Stomach (tissue), 9 donors: ENCODE measurements around the gene GLRB. TPM values are rescaled to one million over a fixed set of nuclear protein-coding genes. Genes with fewer than 3 reads are reported as not detected.

ENCODE experiments used
- DNase-seq, 2 donors: peaks; one replicate each; pipeline versions ENCODE4 v3.0.0 to v3.0.0-alpha.2; 2013 to 2019
- H3K27ac ChIP-seq, 5 donors: fragments of 200-600 bp in 4 of 5; sonication (generic) in 4 of 5; one replicate each; pipeline ENCODE4 v1.5.1; 2013 to 2019; ENCODE audit warnings: mild to moderate bottlenecking in 1 of 5, moderate library complexity in 1 of 5
- H3K27me3 ChIP-seq, 3 donors: fragments of 200-600 bp; sonication (generic); one replicate each; pipeline ENCODE4 v1.5.1; 2017 to 2019; ENCODE audit warnings: mixed run types in 1 of 3
- H3K36me3 ChIP-seq, 4 donors: fragments of 200-600 bp; sonication (generic); 1 replicate in 3 of 4; 2 replicates in 1 of 4; pipeline ENCODE4 v1.5.1; 2016 to 2019
- H3K4me1 ChIP-seq, 4 donors: fragments of 200-600 bp; sonication (generic); one replicate each; pipeline ENCODE4 v1.5.1; 2016 to 2019
- H3K4me3 ChIP-seq, 4 donors: fragments of 200-600 bp; sonication (generic) in 3 of 4; one replicate each; pipeline ENCODE4 v1.5.1; 2016 to 2019; ENCODE audit warnings: mild to moderate bottlenecking in 1 of 4
- H3K9me3 ChIP-seq, 4 donors: fragments of 200-600 bp; sonication (generic); one replicate each; pipeline ENCODE4 v1.5.1; 2016 to 2019
- EP300 ChIP-seq: sonication (generic); formaldehyde crosslinking; IDR thresholded peaks from one replicate; pipeline ENCODE4 v1.6.1; 2017; ENCODE audit warnings: antibody characterized with exemption
- POLR2A ChIP-seq, 4 donors: fragments of 450-650 bp; IDR thresholded peaks; one replicate each; pipeline ENCODE4 v1.6.1; 2016; ENCODE audit warnings: antibody characterized with exemption in 4 of 4, control low read depth in 2 of 4, mild to moderate bottlenecking in 1 of 4, moderate library complexity in 1 of 4
- POLR2AphosphoS5 ChIP-seq, 3 donors: sonication (generic); formaldehyde crosslinking; IDR thresholded peaks; one replicate each; pipeline ENCODE4 v1.6.1; 2016; ENCODE audit warnings: antibody characterized with exemption in 3 of 3
- WGBS, 5 donors: extraction: QIAGEN DNeasy Blood & Tissue Kit in 3 of 5; methylation state at CpG; one replicate each; pipeline versions ENCODE4 v1.1.5 to v1.1.7; 2013 to 2018; 5-methylcytosine and 5-hydroxymethylcytosine counted together
- intact Hi-C: fragments of 100-400 bp; cut with DNase I; formaldehyde crosslinking; loops from one replicate; pipeline ENCODE4 v1.15.1; 2023; ENCODE audit warnings: low total_unique reads
- polyA plus RNA-seq, 3 donors: library from polyadenylated mRNA; stranded (reverse); fragments of 200-250 nt; gene quantifications; one replicate each; pipeline ENCODE4 v1.2.3, GENCODE V29; 2013
- total RNA-seq, 5 donors: library from RNA; depleted of rRNA; stranded (reverse); fragments of >200 nt; gene quantifications; one replicate each; pipeline versions ENCODE4 v1.1.0 to v1.2.3, GENCODE V29; 2014 to 2016
- TF ChIP-seq, protein P1 (sequence below), 7 experiments: fragments of 450-650 bp in 4 of 7; fragments of 200-600 bp in 3 of 7; sonication (generic) in 3 of 7; IDR thresholded peaks; one replicate each; pipeline ENCODE4 v1.5.1; 2016 to 2019; ENCODE audit warnings: antibody characterized with exemption in 7 of 7, control low read depth in 2 of 7, mild to moderate bottlenecking in 1 of 7
- donor health status: healthy with polysubstance abuse.
- donor health status: Bipolar disorder and iron deficiency.
- donor health status: healthy.

GLRB gene
- total and polyA plus RNA-seq, 8 donors: 1.6 to 12.1 (median 5.1) TPM; not detected in 1

DNA sequence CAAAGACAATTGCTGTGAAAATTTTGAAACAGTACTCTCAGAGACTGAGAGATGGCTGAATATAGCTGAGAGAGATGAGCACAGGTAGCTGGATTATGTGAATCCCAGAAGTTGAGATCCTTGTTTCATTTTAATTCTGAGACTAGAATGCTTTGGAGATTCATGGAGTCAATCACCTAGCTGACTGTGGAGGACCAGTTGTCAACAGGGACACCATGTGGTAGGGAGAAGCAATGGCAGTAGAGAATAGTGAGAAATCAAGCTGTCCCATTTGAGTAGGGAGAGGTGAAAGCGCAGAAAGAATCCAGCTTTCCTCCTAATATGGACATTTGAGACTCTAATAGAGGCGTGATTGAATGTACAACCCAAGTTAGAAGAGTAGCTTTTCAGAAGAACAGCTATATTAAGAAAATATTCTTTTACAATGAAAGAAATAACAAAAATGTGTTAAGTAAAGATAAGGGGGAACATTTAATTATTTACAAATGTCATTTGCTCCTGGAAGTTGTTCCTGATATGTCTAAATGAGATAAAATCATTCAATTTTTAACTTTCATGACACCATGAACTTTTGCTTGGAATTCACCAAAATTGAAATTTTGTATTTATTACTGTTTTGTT lies 30.3 kb upstream of the GLRB start:
- WGBS, 5 donors: 14 to 26% (median 17%) methylated on average over 2 of the region's 2 CpGs

DNA sequence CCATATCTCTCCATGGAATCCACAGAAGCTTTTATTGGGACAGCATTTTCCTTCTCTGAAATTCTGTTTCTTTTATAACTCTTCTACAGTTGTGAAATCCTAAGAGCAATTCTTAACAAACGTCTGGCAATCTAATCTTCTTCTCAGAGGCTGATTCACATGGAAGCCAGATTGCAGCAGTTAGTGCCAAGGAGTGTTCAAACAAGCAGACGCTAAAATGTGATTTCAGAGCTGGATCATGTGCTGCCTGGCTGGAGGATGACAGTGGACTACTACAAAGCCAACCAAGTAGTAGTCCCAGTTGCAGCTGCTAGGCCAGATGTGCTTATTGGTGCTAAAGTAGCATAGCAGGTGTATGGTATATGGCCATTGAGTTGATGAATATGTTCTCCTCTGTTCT lies 27.7 kb upstream of the GLRB start:
- no peaks in the 10 kb centered on the region for H3K36me3 ChIP-seq
- TF ChIP-seq, protein P1, sequence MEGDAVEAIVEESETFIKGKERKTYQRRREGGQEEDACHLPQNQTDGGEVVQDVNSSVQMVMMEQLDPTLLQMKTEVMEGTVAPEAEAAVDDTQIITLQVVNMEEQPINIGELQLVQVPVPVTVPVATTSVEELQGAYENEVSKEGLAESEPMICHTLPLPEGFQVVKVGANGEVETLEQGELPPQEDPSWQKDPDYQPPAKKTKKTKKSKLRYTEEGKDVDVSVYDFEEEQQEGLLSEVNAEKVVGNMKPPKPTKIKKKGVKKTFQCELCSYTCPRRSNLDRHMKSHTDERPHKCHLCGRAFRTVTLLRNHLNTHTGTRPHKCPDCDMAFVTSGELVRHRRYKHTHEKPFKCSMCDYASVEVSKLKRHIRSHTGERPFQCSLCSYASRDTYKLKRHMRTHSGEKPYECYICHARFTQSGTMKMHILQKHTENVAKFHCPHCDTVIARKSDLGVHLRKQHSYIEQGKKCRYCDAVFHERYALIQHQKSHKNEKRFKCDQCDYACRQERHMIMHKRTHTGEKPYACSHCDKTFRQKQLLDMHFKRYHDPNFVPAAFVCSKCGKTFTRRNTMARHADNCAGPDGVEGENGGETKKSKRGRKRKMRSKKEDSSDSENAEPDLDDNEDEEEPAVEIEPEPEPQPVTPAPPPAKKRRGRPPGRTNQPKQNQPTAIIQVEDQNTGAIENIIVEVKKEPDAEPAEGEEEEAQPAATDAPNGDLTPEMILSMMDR (IDR thresholded peaks at IDR 0.05): no peak
- TF ChIP-seq POLR2AphosphoS5 (IDR thresholded peaks at IDR 0.05): peak in 1 of 3 donors; percentile 51
- no peak for TF ChIP-seq POLR2A (IDR thresholded peaks at IDR 0.05)
- WGBS, 5 donors: 15 to 29% (median 24%) methylated on average over 2 of the region's 2 CpGs
- intact Hi-C loops: no loop called here
- H3K27ac ChIP-seq: no peak overlapping the region
- peak in 1 of 2 donors; percentile 49 for DNase-seq
- H3K4me3 ChIP-seq: no peak overlapping the region
- H3K27me3 ChIP-seq: no peaks in the 10 kb centered on the region
- H3K4me1 ChIP-seq: peaks cover 0 to 6% (median 0%) of the 10 kb centered on the region in 4 donors
- no peaks in the 10 kb centered on the region for H3K9me3 ChIP-seq

More for the DNA sequence above, 30.3 kb upstream of the GLRB start:
- Histone ChIP-seq H3K27me3 (no peaks in the 10 kb centered on the region), H3K36me3 (no peaks in the 10 kb centered on the region), H3K9me3 (no peaks in the 10 kb centered on the region), H3K4me1 (peaks cover 0 to 6% (median 0%) of the 10 kb centered on the region in 4 donors), H3K27ac (no peak overlapping the region), H3K4me3 (no peak overlapping the region)
- DNase-seq: peak in 1 of 2 donors; percentile 79
- TF ChIP-seq POLR2A (IDR thresholded peaks at IDR 0.05): no peak
- TF ChIP-seq, protein P1 (IDR thresholded peaks at IDR 0.05): peak in 5 of 7 experiments; percentile 70 to 88 (median 71)
- TF ChIP-seq POLR2AphosphoS5 (IDR thresholded peaks at IDR 0.05): peak in 1 of 3 donors; percentile 47
- intact Hi-C loops: no loop called here

DNA sequence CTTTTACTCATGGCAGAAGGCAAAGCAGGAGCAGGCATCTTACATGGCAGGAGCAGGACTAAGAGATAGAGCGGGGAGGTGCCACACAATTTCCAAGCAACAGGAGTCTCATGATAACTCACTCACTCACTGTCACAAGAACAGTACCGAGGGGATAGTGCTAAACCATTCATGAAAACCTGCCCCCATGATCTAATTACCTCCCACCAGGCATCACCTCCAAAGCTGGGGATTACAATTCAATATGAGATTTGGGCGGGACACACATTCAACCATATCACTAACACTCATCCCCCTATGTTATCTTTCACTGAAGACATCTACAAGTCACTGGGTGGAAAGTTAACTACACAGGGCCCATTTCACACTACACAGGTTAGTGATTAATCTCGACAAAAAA lies 25.4 kb upstream of the GLRB start:
- Histone ChIP-seq H3K4me3 (no peak overlapping the region), H3K36me3 (no peaks in the 10 kb centered on the region), H3K27ac (no peak overlapping the region), H3K27me3 (no peaks in the 10 kb centered on the region), H3K9me3 (no peaks in the 10 kb centered on the region), H3K4me1 (peaks cover 0 to 1% (median 0%) of the 10 kb centered on the region in 4 donors)
- no peak for TF ChIP-seq EP300
- no peak for TF ChIP-seq POLR2AphosphoS5 (IDR thresholded peaks at IDR 0.05)
- no peak for TF ChIP-seq POLR2A (IDR thresholded peaks at IDR 0.05)
- TF ChIP-seq, protein P1 (IDR thresholded peaks at IDR 0.05): no peak
- intact Hi-C loops: loop anchor here (10.0 kb wide), 1 partner anchor 576 kb away; no protein-coding TSS in a partner anchor
- DNase-seq: no peak
- WGBS, 5 donors: 83 to 92% (median 86%) methylated on average over 4 of the region's 4 CpGs

DNA sequence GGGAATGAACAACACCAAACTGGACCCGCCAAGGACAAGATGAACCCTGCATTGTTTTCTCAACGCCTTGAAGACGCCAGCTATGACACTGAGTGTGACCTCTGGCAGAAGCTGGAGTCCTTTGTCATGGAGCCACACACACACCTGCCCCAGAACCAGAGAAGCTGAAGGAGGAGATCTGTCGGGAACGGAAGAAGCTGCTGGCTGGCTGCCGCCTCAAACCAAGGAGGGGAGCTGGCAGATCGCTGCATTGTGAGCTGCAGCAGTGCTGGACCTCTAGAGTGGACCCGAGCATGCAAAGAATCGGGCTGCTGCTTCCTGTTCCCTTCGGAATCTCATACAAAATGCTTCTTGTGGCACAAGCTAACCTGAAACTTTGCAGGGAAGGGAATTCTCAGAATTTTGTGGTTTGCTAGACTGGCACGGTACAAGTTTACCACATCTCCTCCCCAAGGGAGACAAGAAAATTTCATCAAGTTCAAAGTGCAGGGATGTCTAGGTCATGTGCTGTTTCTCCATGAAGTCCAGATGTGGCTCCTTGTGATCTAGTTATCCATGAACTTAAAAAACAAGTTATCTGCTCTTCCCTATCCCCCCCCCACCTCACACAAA lies 23.4 kb upstream of the GLRB start:
- WGBS, 5 donors: 80 to 86% (median 82%) methylated on average over 11 of the region's 11 CpGs
- Histone ChIP-seq H3K36me3 (no peaks in the 10 kb centered on the region), H3K4me1 (no peaks in the 10 kb centered on the region), H3K27me3 (no peaks in the 10 kb centered on the region), H3K27ac (no peak overlapping the region), H3K4me3 (no peak overlapping the region), H3K9me3 (no peaks in the 10 kb centered on the region)
- intact Hi-C loops: loop anchor here (10.0 kb wide), 1 partner anchor 578 kb away; no protein-coding TSS in a partner anchor
- DNase-seq: no peak
- TF ChIP-seq POLR2A (IDR thresholded peaks at IDR 0.05) (no peak), EP300 (no peak), POLR2AphosphoS5 (IDR thresholded peaks at IDR 0.05) (no peak)
- TF ChIP-seq, protein P1 (IDR thresholded peaks at IDR 0.05): no peak
